Chondrocyte (in vitro differentiated cells): Measurements from ENCODE around the gene STOM. TPM values are rescaled to one million over a fixed set of nuclear protein-coding genes. Genes with fewer than 3 reads are reported as not detected.
A peak's percentile ranks its signal among the peaks of the same experiment; 100 is the strongest.

Experiments
- DNase-seq: peaks from one replicate; pipeline ENCODE4 v3.0.0; 2021; ENCODE audit warnings: mixed read lengths, low spot score
- H3K27ac Mint-ChIP-seq: one replicate; pipeline ENCODE4 v1.8.0; 2021; ENCODE audit warnings: mild to moderate bottlenecking, moderate library complexity, mixed read lengths; ENCODE audit not compliant: unreplicated experiment
- H3K27me3 Mint-ChIP-seq: 2 replicates; pipeline ENCODE4 v1.8.0; 2021; ENCODE audit warnings: low read depth, mixed read lengths
- H3K36me3 Mint-ChIP-seq: 2 replicates; pipeline ENCODE4 v1.8.0; 2021; ENCODE audit warnings: low read depth, mixed read lengths
- H3K4me1 Mint-ChIP-seq: 2 replicates; pipeline ENCODE4 v1.8.0; 2021; ENCODE audit warnings: low read depth, mild to moderate bottlenecking, mixed read lengths
- H3K4me3 Mint-ChIP-seq: one replicate; pipeline ENCODE4 v1.8.0; 2021; ENCODE audit warnings: mild to moderate bottlenecking, moderate library complexity, mixed read lengths; ENCODE audit not compliant: unreplicated experiment
- H3K9me3 Mint-ChIP-seq: 2 replicates; pipeline ENCODE4 v1.8.0; 2021; ENCODE audit warnings: low read depth, mixed read lengths
- total RNA-seq: library from RNA; stranded (reverse); gene quantifications from 3 replicates; pipeline ENCODE4 v1.2.1, GENCODE V29; 2021
- TF ChIP-seq, protein P1 (sequence below): fragments of 200-600 bp; sonication (generic); IDR thresholded peaks from 2 replicates; pipeline ENCODE4 v1.5.0; 2021; ENCODE audit warnings: antibody characterized with exemption, mild to moderate bottlenecking, moderate library complexity

STOM gene
- total RNA-seq, 1 donor from 2014 or later: 83.6 TPM

GRCh38 chr9:121312169-121312568 lies 57.9 kb downstream of the STOM start:
- Mint-ChIP-seq H3K36me3 (peaks cover 41% of the 10 kb centered on the region), H3K27ac (no peak overlapping the region), H3K4me1 (peaks cover under 1% of the 10 kb centered on the region), H3K27me3 (no peaks in the 10 kb centered on the region), H3K4me3 (no peak overlapping the region), H3K9me3 (no peaks in the 10 kb centered on the region)
- TF ChIP-seq, protein P1, sequence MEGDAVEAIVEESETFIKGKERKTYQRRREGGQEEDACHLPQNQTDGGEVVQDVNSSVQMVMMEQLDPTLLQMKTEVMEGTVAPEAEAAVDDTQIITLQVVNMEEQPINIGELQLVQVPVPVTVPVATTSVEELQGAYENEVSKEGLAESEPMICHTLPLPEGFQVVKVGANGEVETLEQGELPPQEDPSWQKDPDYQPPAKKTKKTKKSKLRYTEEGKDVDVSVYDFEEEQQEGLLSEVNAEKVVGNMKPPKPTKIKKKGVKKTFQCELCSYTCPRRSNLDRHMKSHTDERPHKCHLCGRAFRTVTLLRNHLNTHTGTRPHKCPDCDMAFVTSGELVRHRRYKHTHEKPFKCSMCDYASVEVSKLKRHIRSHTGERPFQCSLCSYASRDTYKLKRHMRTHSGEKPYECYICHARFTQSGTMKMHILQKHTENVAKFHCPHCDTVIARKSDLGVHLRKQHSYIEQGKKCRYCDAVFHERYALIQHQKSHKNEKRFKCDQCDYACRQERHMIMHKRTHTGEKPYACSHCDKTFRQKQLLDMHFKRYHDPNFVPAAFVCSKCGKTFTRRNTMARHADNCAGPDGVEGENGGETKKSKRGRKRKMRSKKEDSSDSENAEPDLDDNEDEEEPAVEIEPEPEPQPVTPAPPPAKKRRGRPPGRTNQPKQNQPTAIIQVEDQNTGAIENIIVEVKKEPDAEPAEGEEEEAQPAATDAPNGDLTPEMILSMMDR: no peak
- DNase-seq: no peak

- no peak overlapping the region for H3K4me3 Mint-ChIP-seq
- TF ChIP-seq, protein P1: no peak
- no peak overlapping the region for H3K27ac Mint-ChIP-seq
- DNase-seq: peak; percentile 48
- H3K27me3 Mint-ChIP-seq: no peaks in the 10 kb centered on the region
- H3K36me3 Mint-ChIP-seq: peaks cover 39% of the 10 kb centered on the region
- H3K4me1 Mint-ChIP-seq: no peaks in the 10 kb centered on the region
- H3K9me3 Mint-ChIP-seq: no peaks in the 10 kb centered on the region
Observed at GRCh38 chr9:121310571-121310970, 59.5 kb downstream of the STOM start.

DNA sequence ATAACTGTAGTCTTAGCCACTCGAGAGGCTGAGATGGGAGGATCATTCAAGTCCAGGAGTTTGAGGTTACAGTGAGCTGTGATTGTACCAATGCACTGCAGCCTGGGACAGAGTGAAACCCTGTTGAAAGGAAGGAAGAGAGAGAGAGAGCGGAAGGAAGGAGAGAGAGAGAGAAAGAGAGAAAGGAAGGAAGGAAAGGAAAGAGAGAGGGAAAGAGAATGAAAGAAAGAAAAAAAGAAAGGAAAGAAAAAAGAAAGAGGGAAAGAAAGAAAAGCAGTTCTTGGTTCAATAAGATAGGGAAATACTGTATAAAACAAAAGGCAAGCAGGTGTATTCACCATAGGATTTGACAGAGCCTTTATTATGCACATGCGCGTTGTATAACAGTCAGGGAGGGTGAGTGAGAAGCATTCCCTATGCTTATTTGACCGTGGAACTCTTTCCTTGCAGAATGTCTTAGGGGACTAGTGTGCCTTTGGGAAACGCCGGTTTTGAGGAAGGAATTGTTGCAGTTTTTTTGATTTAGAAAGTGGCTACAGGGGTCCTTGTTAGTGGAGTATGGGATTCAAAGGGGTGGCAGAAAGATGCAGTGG lies 60.1 kb downstream of the STOM start:
- H3K4me3 Mint-ChIP-seq: no peak overlapping the region

DNA sequence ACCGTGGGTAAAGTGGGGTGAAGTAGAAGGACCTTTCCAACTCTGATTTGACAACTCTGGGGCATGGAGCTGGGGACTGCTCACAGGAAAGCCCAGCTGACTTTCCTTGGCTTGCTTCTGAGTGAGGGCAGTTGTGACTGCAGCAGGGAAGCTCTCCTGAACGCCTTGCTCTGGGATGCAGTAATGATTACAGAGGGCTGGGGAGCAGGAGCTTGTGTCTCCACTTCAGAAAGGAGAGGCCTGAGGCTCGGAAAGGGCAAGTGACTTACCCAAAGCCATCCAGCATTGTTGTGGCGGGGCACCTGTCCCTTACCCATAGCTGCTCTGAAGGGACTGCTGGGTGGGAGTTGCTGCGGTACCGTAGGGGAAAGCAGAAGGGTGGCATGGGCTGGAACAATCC lies 60.9 kb downstream of the STOM start:
- H3K4me1 Mint-ChIP-seq: no peaks in the 10 kb centered on the region
- H3K27me3 Mint-ChIP-seq: no peaks in the 10 kb centered on the region
- H3K36me3 Mint-ChIP-seq: peaks cover 42% of the 10 kb centered on the region
- no peak overlapping the region for H3K27ac Mint-ChIP-seq
- H3K4me3 Mint-ChIP-seq: no peak overlapping the region
- H3K9me3 Mint-ChIP-seq: no peaks in the 10 kb centered on the region
- TF ChIP-seq, protein P1: no peak
- peak; percentile 57 for DNase-seq

More for the DNA sequence above, 60.1 kb downstream of the STOM start:
- H3K27ac Mint-ChIP-seq: no peak overlapping the region
- H3K36me3 Mint-ChIP-seq: peaks cover 39% of the 10 kb centered on the region
- no peaks in the 10 kb centered on the region for H3K4me1 Mint-ChIP-seq
- no peaks in the 10 kb centered on the region for H3K27me3 Mint-ChIP-seq
- H3K9me3 Mint-ChIP-seq: no peaks in the 10 kb centered on the region
- no peak for DNase-seq
- TF ChIP-seq, protein P1: no peak

- peak; percentile 67 for DNase-seq
- Mint-ChIP-seq H3K27ac (no peak overlapping the region), H3K4me1 (no peaks in the 10 kb centered on the region), H3K36me3 (peaks cover 40% of the 10 kb centered on the region), H3K4me3 (no peak overlapping the region), H3K9me3 (no peaks in the 10 kb centered on the region), H3K27me3 (no peaks in the 10 kb centered on the region)
- TF ChIP-seq, protein P1: no peak
Observed at GRCh38 chr9:121308765-121309164, 61.3 kb downstream of the STOM start.
